Progenitor cell of endocrine pancreas (in vitro differentiated cells): ENCODE measurements around the gene NCAPH2. TPM values are rescaled to one million over a fixed set of nuclear protein-coding genes. Genes with fewer than 3 reads are reported as not detected.

Experiments
- DNase-seq: peaks from one replicate; pipeline ENCODE4 v3.0.0; 2021; ENCODE audit warnings: low spot score; ENCODE audit not compliant: unreplicated experiment
- H3K27ac Mint-ChIP-seq: 2 replicates; pipeline ENCODE4 v1.8.0; 2021; ENCODE audit warnings: mild to moderate bottlenecking, moderate library complexity, mixed read lengths
- H3K27me3 Mint-ChIP-seq: 2 replicates; pipeline ENCODE4 v1.8.0; 2021; ENCODE audit warnings: mixed read lengths
- H3K36me3 Mint-ChIP-seq: 2 replicates; pipeline ENCODE4 v1.8.0; 2022; ENCODE audit warnings: mixed read lengths; ENCODE audit not compliant: insufficient read depth
- H3K4me1 Mint-ChIP-seq: 2 replicates; pipeline ENCODE4 v1.8.0; 2021; ENCODE audit warnings: low read depth, mixed read lengths
- H3K4me3 Mint-ChIP-seq: 2 replicates; pipeline ENCODE4 v1.8.0; 2021; ENCODE audit warnings: low read depth, mild to moderate bottlenecking, moderate library complexity, mixed read lengths
- H3K9me3 Mint-ChIP-seq: 2 replicates; pipeline ENCODE4 v1.8.0; 2021; ENCODE audit warnings: low read depth, mixed read lengths
- total RNA-seq: library from RNA; stranded (reverse); gene quantifications from 2 replicates; pipeline ENCODE4 v1.2.1, GENCODE V29; 2021
- TF ChIP-seq, protein P1 (sequence below): fragments of 200-600 bp; sonication (generic); IDR thresholded peaks from one replicate; pipeline ENCODE4 v1.5.0; 2021; ENCODE audit warnings: antibody characterized with exemption, mild to moderate bottlenecking; ENCODE audit not compliant: unreplicated experiment

The NCAPH2 gene
- total RNA-seq, 1 donor from 2014 or later: 66.5 TPM

DNA sequence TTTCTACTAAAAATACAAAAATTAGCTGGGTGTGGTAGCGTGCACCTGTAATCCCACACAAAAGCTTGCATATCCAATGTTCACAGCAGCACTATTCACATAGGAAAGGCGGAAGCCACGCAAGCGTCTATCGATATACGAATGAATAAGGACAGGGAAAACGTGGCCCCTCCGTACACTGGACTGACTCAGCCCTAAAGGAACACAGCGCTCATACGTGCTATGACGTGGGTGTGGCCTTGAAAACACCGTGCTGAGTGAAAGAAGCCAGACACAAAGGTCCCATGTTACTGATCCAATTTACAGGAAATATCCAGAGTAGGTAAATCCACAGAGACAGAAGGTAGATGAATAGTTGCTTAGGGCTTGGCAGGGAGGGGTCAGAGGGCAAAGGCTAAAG is 7.6 kb upstream of the NCAPH2 start:
- TF ChIP-seq, protein P1, sequence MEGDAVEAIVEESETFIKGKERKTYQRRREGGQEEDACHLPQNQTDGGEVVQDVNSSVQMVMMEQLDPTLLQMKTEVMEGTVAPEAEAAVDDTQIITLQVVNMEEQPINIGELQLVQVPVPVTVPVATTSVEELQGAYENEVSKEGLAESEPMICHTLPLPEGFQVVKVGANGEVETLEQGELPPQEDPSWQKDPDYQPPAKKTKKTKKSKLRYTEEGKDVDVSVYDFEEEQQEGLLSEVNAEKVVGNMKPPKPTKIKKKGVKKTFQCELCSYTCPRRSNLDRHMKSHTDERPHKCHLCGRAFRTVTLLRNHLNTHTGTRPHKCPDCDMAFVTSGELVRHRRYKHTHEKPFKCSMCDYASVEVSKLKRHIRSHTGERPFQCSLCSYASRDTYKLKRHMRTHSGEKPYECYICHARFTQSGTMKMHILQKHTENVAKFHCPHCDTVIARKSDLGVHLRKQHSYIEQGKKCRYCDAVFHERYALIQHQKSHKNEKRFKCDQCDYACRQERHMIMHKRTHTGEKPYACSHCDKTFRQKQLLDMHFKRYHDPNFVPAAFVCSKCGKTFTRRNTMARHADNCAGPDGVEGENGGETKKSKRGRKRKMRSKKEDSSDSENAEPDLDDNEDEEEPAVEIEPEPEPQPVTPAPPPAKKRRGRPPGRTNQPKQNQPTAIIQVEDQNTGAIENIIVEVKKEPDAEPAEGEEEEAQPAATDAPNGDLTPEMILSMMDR: no peak
- H3K4me1 Mint-ChIP-seq: no peaks in the 10 kb centered on the region
- no peaks in the 10 kb centered on the region for H3K9me3 Mint-ChIP-seq
- DNase-seq: no peak
- H3K27me3 Mint-ChIP-seq: peaks cover 7% of the 10 kb centered on the region
- H3K4me3 Mint-ChIP-seq: no peak overlapping the region
- no peak overlapping the region for H3K27ac Mint-ChIP-seq
- no peaks in the 10 kb centered on the region for H3K36me3 Mint-ChIP-seq

DNA sequence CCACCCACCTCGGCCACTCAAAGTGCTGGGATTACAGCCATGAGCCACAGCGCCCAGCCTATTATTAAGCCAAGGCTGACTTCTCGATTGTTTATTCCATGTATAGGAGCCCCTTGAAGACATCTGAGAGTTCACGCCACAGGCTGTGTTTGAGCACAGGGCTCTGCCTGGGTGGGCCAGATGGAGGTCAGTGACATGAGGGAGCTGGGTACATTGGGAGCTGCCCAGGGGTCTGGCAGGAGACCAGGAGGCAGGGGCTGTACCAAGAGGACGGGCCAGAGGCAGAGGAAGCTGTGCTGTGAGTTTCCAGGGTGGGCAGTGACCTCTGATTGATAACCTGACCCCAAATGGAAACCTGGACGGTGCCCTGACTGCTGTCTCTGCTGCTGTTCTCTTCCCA is 5.9 kb upstream of the NCAPH2 start:
- peaks cover 1% of the 10 kb centered on the region for H3K4me1 Mint-ChIP-seq
- peaks cover 1% of the 10 kb centered on the region for H3K27me3 Mint-ChIP-seq
- no peak for DNase-seq
- no peaks in the 10 kb centered on the region for H3K9me3 Mint-ChIP-seq
- H3K36me3 Mint-ChIP-seq: no peaks in the 10 kb centered on the region
- no peak overlapping the region for H3K27ac Mint-ChIP-seq
- TF ChIP-seq, protein P1: no peak
- H3K4me3 Mint-ChIP-seq: no peak overlapping the region

DNA sequence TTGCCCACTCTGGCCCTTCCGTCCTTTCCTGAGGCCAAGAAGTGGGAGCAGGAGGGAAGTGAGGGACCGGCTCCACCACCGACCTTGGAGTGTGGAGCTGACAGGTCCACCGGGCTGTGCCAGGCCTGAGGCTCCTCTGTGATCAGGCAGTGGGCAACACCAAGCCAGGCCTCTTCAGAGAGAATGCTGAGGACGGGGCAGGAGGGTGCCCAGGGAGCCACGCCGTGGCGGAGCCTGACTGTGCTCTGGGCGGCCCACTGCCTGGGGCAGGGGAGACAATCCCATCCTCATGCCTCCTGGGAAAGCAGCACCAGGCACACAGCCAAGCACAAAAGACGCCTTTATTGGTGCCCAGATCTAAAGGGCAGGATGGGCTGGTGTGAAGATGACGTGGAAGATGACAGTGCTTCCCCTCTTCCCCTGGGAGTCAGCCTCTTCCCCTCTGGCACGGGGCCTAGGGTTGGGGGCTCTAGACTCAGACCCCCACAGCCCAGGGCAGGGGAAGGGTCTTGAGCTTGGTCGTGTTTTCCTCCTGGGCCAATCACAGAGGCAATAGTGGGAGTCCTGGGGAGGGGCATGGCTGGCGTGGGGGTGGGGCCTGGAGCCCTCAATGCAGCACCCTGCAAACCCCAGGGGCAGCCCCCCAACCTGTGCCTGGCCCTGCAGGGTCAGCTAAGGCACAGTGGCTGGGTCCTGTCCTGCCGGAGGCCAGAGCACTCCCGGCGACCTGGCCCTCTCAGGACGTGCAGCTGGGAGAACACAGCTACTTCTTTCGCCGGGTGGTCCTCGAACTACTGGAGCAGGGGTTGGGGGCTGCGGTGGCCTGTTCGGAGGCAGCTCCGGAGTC is 5.2 kb upstream of the NCAPH2 start:
- Mint-ChIP-seq H3K9me3 (no peaks in the 10 kb centered on the region), H3K4me1 (peaks cover 4% of the 10 kb centered on the region), H3K4me3 (no peak overlapping the region), H3K36me3 (no peaks in the 10 kb centered on the region), H3K27ac (no peak overlapping the region), H3K27me3 (no peaks in the 10 kb centered on the region)
- no peak for DNase-seq
- TF ChIP-seq, protein P1: no peak

DNA sequence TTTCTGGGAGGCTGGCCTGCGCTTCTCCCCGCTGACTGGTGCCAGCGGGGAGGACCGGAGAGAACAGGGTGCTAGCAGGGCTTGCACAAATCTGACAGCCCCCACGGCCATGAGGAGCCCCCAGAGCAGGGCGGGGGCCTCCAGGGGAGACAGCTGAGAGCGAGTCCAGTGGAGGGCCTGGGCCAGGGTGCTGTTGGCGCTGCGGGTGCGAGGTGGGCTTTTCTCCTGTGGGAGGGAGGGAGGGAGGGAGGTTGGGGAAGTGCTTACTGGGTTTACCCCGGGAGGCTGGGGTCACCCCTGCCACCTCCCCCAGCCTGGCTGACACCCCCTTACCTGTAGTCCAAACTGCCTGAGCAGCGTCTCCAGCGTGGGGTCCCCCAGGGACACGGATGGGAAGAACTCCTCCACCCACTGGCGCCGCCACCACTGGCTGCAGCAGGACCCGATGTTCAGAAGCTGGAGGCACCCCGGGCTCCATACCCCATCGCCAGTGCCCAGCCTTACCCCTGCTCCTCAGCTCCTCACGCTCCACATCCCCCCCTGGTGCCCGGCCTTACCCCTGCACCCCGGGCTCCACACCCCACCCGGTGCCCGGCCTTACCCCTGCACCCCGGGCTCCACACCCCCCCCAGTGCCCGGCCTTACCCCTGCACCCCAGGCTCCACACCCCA is 4.4 kb upstream of the NCAPH2 start:
- no peak for DNase-seq
- Mint-ChIP-seq H3K36me3 (no peaks in the 10 kb centered on the region), H3K4me1 (peaks cover 6% of the 10 kb centered on the region), H3K9me3 (no peaks in the 10 kb centered on the region), H3K4me3 (no peak overlapping the region), H3K27me3 (no peaks in the 10 kb centered on the region), H3K27ac (no peak overlapping the region)
- TF ChIP-seq, protein P1: no peak

DNA sequence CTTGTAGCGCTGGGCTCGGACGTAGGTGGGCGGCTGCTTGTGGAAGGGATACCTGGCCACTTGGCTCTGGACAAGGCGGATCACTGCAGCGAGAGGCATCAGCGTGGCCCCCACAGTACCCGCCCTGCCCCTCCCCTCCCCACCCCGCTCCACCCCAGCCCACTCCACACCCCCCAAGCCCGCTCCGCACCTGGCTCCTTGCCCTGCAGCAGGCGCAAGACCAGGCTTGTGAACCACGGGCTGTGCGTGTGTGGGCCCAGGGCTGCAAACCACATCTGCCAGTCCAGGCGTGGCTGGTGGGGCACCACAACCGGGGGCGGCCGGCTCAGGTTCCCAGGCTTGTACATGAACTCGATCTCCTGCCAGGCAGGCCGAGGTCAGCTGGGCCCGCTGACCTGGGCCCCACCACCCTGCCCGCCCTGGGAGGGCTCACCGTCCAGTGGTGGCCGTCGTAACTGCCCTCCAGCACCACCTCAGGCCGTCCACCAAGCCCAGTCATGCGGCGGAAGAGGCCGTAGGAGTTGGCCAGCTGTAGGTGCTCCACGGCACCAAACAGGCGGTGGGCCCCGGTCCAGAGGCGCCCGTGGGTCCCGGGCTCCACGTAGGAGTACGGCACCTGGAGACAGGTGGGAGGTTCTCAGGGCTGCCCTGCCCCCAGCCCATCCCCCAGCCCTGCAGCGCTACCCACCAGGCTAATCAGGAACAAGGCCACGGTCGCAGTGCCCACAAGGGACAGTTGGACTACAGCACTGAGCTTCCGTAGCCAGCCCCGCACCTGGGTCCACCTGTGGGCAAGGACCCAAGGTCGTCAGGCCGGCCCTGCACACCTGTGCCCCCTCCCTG is 3.4 kb upstream of the NCAPH2 start:
- TF ChIP-seq, protein P1: no peak
- H3K36me3 Mint-ChIP-seq: no peaks in the 10 kb centered on the region
- H3K27ac Mint-ChIP-seq: no peak overlapping the region
- no peak overlapping the region for H3K4me3 Mint-ChIP-seq
- no peaks in the 10 kb centered on the region for H3K27me3 Mint-ChIP-seq
- no peak for DNase-seq
- H3K4me1 Mint-ChIP-seq: peaks cover 15% of the 10 kb centered on the region
- H3K9me3 Mint-ChIP-seq: no peaks in the 10 kb centered on the region
